Measurements from ENCODE around the gene F2.

F2 gene

DNA sequence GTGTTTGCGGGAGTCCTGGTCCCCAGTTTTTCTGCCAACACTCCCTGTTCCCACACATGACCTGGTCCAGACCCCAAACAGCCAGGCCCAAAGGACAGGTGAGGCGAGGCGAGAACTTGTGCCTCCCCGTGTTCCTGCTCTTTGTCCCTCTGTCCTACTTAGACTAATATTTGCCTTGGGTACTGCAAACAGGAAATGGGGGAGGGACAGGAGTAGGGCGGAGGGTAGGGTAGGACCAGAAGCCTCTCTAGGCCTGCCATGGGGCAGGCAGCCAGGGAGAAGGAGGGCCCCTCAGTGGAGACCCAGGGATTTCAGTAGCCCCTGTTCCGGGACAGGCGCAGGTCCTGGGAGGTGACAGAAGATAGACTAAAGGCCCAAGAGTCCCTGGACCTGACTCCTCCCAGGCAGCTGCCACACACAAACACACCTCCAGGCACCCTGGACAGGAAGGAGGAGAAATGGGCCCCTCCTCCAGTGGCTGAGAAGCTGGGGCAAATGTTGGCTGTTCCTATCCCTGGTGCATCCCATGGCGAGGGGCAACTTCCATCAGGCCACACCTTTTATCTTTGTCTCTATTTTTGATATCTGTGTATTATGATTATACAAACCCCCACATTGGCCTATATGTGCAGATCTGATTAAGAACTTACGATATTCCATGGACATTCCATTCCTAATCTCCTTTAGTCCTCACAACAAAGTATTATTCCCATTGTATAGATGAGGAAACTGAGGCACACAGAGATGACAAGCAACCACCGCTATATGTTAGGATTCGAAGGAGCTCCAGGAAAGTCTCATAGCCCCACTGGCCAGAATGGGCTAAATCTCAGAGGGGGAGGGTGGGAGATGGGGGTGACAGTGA, 626 bp upstream of the F2 start:
- no peak for DNase-seq (ENCODE audit: low spot score)
- no peak overlapping the region for H3K4me3 ChIP-seq
- H3K27ac ChIP-seq = no peak overlapping the region
- TF ChIP-seq CTCF (IDR thresholded peaks at IDR 0.05) = no peak

DNA sequence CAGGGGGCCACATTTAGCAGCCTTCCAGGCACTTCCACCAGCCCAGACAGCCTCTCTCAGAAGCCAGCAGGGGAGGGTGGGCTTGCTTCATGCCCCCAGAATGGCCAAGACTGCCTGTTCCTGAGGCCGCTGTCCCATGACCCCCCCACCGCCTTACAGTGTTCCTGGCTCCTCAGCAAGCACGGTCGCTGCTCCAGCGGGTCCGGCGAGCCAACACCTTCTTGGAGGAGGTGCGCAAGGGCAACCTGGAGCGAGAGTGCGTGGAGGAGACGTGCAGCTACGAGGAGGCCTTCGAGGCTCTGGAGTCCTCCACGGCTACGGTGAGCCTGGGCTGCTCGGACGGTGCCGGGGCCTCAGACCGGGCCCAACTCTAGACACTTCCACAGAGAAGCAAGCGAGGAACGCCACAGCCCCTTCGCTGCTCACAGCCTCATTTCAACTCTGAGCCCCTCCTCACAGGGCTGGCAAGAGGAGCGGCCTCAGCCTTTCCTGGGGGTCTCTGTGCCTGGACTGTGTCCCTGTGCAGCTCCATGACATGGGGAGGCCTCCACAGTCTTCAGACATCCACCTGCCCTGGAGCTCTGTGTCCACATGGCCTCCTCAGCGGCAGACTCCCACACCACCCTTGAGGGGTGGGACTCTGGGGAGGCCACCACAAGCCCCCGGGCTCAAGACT, 668 bp downstream of the F2 start:
- TF ChIP-seq CTCF (IDR thresholded peaks at IDR 0.05) = no peak
- DNase-seq (ENCODE audit: low spot score) = no peak
- no peak overlapping the region for H3K27ac ChIP-seq
- H3K4me3 ChIP-seq = no peak overlapping the region

GRCh38 chr11:46721286-46721685, 2.3 kb downstream of the F2 start:
- Histone ChIP-seq H3K27ac (no peak overlapping the region), H3K4me3 (no peak overlapping the region)
- DNase-seq (ENCODE audit: low spot score) = no peak
- TF ChIP-seq CTCF (IDR thresholded peaks at IDR 0.05) = no peak

- Histone ChIP-seq H3K27ac (no peak overlapping the region), H3K4me3 (no peak overlapping the region)
- TF ChIP-seq CTCF (IDR thresholded peaks at IDR 0.05) = no peak
- DNase-seq (ENCODE audit: low spot score) = no peak
Measured at GRCh38 chr11:46722566-46723358, 3.7 kb downstream of the F2 start.

DNA sequence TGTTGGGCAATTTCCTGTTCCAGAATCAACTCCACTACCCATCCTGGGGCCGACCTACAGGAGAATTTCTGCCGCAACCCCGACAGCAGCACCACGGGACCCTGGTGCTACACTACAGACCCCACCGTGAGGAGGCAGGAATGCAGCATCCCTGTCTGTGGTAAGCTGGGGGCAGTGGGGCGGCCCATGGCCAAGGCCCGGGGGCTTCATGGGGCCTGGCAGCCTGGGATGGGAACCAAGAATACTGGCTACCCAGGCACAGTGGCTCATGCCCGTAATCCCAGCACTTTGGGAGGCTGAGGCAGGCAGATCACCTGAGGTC, 4.3 kb downstream of the F2 start:
- no peak for DNase-seq (ENCODE audit: low spot score)
- no peak for TF ChIP-seq CTCF (IDR thresholded peaks at IDR 0.05)
- no peak overlapping the region for H3K27ac ChIP-seq

DNA sequence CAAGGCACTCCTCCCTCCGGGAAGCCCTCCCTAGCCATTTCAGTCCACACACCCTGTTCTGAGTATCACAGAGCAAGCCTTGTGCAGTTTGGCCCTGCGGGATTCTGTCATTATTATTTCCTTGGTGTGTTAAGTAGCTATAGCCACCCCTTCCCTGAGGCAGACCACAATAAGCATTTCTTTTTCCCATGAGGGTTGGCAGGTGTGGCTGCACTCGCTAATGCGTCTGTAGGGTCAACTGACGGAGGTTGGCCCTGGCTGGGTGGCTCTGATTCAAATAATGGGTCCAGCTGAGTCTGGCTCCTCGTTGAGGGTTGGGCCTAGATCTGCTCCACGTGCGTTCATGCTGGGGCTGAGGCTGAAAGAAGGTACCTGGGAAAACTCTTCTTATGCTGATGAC, 5.1 kb downstream of the F2 start:
- no peak for TF ChIP-seq CTCF (IDR thresholded peaks at IDR 0.05)
- no peak for DNase-seq (ENCODE audit: low spot score)

More for the DNA sequence above, 4.3 kb downstream of the F2 start:
- H3K4me3 ChIP-seq = no peak overlapping the region

More for the DNA sequence above, 5.1 kb downstream of the F2 start:
- H3K27ac ChIP-seq = no peak overlapping the region
- no peak overlapping the region for H3K4me3 ChIP-seq
